NOMO-1 (cell line): Measurements from ENCODE around the gene CAMK2B.

Experiments used
- DNase-seq, 2 experiments: peaks; one replicate each; lab custom pipeline; 2025; ENCODE audit not compliant: unreplicated experiment in 2 of 2; lab: John Stamatoyannopoulos, UW

The CAMK2B gene

GRCh38 chr7:44220358-44221112 lies 104.9 kb downstream of the CAMK2B start:
- DNase-seq, result no peak

- DNase-seq, result no peak
These were observed 105.4 kb downstream of the CAMK2B start for GRCh38 chr7:44220046-44220357.

- DNase-seq, result no peak
These were observed 105.9 kb downstream of the CAMK2B start for GRCh38 chr7:44219371-44220045.

- no peak for DNase-seq
These were observed 106.8 kb downstream of the CAMK2B start for GRCh38 chr7:44218418-44219201.

GRCh38 chr7:44217852-44218402 lies 107.5 kb downstream of the CAMK2B start:
- no peak for DNase-seq

GRCh38 chr7:44217223-44217714 lies 108.1 kb downstream of the CAMK2B start:
- no peak for DNase-seq

- no peak for DNase-seq
These were observed 108.7 kb downstream of the CAMK2B start for GRCh38 chr7:44216521-44217222.

- DNase-seq, result no peak
These were observed 109.4 kb downstream of the CAMK2B start for GRCh38 chr7:44216019-44216418.

- no peak for DNase-seq
These were observed 109.9 kb downstream of the CAMK2B start for GRCh38 chr7:44215531-44215930.

- peak; percentile 54 to 63 for DNase-seq
These were observed 111.5 kb downstream of the CAMK2B start for GRCh38 chr7:44213877-44214388.

- DNase-seq, result no peak
These were observed 112.1 kb downstream of the CAMK2B start for GRCh38 chr7:44213206-44213876.

GRCh38 chr7:44212581-44213184 lies 112.7 kb downstream of the CAMK2B start:
- no peak for DNase-seq

- no peak for DNase-seq
These were observed 113.4 kb downstream of the CAMK2B start for GRCh38 chr7:44212018-44212417.

GRCh38 chr7:44211126-44211675 lies 114.2 kb downstream of the CAMK2B start:
- no peak for DNase-seq

GRCh38 chr7:44210107-44210506 lies 115.3 kb downstream of the CAMK2B start:
- no peak for DNase-seq

- DNase-seq, result no peak
These were observed 117.3 kb downstream of the CAMK2B start for GRCh38 chr7:44208085-44208484.

- no peak for DNase-seq
These were observed 119.4 kb downstream of the CAMK2B start for GRCh38 chr7:44206008-44206407.

GRCh38 chr7:44201813-44202212 lies 123.6 kb downstream of the CAMK2B start:
- DNase-seq, result no peak
